Vagina (tissue), 2 donors: ENCODE data around the gene PYGM.

Experiments used
- POLR2AphosphoS5 ChIP-seq, 2 donors: sonication (generic); formaldehyde crosslinking; IDR thresholded peaks; one replicate each; pipeline ENCODE4 v1.9.0; 2017; ENCODE audit warnings: antibody characterized with exemption in 2 of 2, mild to moderate bottlenecking in 2 of 2, low read depth in 1 of 2; ENCODE audit not compliant: insufficient read depth in 1 of 2
- TF ChIP-seq, protein P1 (sequence below), 3 experiments: fragments of 450-650 bp in 2 of 3; fragments of 200-600 bp in 1 of 3; sonication (generic) in 1 of 3; IDR thresholded peaks; one replicate each; pipeline ENCODE4 v1.5.1; 2017 to 2019; ENCODE audit warnings: antibody characterized with exemption in 3 of 3, mild to moderate bottlenecking in 2 of 3, moderate library complexity in 2 of 3

DNA sequence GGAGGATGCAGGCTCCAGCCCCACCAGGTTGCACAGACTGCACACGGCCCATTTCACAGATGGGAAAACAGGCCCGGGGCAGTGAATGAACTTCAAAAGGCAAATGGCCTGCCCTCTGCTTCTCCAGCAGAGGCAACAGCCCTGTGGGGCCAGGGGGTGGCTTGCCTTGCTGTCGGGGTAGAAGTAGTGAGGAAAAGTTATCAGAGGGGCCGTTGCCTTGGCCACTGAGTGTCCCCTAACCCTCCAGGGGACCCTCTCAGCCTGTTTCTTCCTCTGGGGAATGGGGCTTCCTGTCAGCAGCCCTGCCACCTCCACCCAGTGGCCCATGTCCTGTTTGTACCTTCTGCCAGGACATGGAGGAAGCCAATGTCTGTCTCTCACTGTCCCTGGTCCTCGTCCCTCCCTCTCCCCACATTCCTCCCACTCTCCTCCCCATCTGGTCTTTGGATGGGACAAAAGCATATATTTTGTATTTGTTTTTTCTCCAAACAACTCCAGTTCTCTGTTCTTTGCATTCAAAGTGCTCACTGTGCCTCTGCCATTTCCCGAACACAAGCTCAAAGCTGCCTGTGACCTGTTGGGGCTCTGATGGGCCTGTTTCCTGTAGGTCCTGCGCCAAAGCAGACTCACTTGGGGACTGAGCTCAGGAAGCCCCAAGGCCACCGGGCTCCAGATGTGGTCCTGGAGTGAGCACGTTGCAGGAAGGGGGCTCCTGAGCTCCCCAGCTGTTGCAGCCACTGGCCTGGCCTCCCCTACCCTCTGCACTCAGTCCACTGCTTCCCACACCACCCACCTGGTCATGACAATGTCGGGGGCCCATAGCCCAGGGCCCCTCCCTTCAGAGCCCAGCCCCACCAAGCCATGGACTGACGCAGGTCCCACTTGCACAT is 33.7 kb upstream of the PYGM start:
- TF ChIP-seq, protein P1, sequence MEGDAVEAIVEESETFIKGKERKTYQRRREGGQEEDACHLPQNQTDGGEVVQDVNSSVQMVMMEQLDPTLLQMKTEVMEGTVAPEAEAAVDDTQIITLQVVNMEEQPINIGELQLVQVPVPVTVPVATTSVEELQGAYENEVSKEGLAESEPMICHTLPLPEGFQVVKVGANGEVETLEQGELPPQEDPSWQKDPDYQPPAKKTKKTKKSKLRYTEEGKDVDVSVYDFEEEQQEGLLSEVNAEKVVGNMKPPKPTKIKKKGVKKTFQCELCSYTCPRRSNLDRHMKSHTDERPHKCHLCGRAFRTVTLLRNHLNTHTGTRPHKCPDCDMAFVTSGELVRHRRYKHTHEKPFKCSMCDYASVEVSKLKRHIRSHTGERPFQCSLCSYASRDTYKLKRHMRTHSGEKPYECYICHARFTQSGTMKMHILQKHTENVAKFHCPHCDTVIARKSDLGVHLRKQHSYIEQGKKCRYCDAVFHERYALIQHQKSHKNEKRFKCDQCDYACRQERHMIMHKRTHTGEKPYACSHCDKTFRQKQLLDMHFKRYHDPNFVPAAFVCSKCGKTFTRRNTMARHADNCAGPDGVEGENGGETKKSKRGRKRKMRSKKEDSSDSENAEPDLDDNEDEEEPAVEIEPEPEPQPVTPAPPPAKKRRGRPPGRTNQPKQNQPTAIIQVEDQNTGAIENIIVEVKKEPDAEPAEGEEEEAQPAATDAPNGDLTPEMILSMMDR (IDR thresholded peaks at IDR 0.05) = no peak
- no peak for TF ChIP-seq POLR2AphosphoS5 (IDR thresholded peaks at IDR 0.05; ENCODE audit: insufficient read depth in 1 of 2, low read depth in 1 of 2)
